Measurements from ENCODE around the gene ITPR1.
"Not testable (repeated sequence)": the region's sequence is repeated elsewhere in the genome, so short reads cannot be mapped to it uniquely, and the experiment has no call there.

The ITPR1 gene

DNA sequence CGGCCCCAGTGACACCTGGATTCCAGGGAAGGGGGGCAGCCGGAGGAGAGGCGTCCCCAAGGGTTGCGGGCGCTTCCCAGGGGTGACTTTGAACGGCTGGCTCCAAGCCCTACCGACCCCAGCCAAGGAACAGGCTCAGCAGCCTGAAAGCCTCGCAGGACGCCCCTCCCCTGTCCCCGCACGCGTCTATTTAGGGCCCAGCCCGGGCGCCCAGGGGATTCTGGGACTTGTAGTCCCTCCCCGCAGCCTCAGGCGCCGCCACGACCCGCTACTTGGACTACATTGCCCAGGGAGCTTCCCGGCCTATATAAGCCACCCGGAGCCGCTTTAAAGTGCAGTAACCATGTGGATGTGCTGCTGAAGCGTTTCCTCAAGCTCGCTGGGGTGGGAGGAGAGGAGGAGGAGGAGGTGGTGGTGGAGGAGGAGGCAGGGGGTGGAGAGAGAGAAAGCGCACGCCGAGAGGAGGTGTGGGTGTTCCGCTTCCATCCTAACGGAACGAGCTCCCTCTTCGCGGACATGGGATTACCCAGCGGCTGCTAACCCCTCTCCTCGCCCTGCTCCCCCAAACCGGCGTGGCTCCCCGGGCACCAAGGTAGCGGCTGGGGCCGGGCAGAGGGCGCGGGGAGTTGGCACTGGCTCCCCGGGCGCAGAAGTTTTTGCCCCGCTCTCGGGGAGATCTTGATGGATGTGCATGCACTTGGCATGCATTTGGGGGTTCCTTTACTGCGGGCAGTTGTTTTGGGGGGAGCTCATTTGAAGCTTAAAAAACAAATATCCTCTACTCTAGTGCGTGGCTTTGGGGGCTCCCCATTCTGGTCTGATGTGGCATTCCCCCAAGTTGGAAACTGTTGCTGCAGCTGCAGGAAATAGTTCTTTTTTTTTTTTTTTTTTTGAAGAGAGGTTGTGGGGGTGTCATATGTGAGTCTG lies at the start of gene ITPR1:
TSS of gene ITPR1 (plus strand) at position 335 of the 927 bp plus-strand sequence. CDS start 23,144 bp downstream, outside the sequence.
- peak; percentile 96 for DNase-seq

DNA sequence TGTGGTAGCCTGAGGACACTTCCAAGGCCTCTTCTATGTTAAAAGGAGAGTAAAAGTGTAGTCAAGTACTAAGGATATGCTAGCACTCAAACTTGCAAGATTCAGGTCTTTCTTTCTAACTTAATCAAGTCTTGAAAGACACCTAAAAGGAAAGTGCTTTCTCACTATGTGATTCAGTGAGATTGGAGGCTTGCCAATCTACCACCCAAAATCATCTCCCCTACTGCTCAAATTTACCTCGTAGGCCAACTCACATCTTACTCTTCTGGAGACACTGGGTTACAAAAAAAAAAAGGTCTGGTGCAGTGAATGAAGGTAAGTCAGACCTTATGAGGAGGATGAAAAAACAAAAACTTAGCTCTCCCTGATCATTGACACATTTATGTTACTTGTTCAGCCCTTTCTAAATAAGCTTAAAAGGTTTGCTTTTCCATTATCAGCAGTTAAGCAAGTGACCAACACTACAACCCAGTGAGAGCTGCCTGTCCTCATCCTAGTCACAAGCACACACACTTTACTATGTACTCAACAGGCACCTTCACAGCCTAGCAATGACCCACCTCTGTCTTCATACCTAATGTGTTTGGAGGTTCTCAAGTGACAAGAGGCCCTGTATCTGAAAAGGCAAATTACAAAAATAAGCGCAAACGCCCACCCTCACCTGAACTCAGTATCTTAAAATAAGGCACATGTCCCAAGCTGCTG lies 45.7 kb upstream of the ITPR1 start:
- no peak for DNase-seq

DNA sequence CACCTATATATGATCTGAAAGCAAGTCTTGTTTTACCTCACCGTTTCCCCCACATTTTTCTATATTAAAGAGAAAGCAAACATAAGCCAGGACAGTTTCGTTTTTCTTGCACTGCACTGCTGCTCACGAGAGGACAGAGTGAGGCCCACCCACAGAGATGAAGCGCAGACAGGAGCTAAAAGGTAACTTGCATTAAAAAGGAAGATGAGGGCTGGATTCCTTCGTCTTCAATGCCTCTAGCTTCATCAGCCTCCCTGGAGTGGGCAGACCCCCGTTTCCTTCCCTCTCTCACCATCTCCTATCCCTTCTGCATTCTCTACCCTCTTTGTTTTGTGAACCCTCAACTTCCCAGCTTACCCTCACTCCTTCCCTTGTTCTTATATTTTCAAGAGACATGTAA lies 45.0 kb upstream of the ITPR1 start:
- DNase-seq, result no peak

DNA sequence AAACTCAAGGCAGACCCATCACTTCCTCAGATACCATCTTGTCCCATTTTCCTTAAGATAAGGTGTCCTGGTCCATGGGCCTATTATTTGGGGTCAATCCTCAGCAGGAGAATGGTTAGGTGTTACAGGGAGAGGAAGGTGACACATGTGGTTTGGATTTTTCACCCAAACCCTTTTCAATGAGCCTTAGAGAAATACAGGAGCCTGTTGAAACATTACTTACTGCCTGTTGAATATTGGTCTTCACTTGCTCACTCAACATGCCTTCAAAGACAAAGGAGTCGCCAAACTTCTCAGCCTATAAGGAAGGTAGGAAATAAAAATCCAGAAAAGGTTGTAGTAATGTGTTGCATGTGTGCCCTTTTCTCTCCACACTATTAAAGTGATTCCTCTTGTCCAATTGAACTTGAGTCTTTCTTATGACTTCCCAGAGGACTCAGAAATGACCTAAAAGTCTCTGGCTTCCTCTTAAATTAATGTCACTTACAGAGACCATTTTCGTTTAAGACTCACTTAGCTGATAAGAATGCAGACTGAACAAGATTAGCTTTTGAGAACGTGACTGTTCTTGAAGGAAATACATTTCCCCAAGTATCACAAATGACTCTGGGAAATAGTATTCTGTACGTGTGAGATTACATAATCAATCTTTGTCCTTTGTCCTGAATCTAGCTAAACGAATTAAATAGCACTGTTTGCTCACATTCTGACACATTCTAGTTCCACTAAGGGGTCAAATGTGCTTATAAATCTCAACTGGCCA lies 43.9 kb upstream of the ITPR1 start:
- no peak for DNase-seq

DNA sequence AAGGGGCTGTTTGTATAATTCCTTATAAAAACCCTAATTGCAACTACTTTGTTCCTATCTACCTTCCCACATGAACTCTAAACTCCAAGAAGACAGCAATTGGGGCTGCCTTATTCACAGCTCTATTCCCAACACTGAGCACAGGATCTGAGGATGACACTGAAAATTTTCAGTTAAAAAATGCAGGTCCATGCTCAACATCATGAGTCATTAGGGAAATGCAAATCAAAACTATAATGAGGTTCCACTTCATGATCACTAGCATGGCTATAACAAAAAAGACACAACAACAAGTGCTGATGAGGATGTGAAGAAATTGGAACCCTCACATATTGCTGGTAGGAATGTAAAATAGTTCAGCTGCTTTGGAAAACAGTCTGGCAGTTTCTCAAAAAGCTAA lies 39.0 kb upstream of the ITPR1 start:
- DNase-seq, result no peak

DNA sequence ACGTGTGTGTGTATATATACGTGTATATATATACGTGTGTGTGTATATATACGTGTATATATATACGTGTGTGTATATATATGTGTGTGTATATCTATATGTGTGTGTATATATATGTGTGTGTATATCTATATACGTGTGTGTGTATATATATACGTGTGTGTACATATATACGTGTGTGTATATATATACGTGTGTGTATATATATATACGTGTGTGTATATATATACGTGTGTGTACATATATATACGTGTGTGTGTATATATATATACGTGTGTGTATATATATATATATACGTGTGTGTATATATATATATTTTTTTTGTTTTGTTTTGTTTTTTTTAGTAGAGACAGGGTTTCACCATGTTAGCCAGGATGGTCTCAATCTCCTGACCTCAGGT lies 36.4 kb upstream of the ITPR1 start:
- DNase-seq, result not testable (repeated sequence)

DNA sequence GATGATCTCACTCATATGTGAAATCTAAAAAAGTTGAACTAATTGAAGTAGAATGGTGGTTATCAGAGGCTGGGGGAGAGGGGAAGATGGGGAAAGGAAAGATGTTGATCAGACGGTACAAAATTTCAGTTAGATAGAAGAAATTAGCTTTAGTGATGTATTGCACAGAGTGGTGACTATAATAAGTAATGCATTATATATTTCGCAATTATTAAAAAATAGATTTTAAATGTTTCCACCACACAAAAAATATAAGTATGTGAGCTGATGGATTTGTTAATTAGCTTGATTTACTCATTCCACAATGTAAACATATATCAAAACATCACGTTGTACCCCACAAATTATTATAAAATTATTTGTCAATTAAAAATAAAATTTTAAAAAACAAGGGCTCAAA lies 34.2 kb upstream of the ITPR1 start:
- no peak for DNase-seq

DNA sequence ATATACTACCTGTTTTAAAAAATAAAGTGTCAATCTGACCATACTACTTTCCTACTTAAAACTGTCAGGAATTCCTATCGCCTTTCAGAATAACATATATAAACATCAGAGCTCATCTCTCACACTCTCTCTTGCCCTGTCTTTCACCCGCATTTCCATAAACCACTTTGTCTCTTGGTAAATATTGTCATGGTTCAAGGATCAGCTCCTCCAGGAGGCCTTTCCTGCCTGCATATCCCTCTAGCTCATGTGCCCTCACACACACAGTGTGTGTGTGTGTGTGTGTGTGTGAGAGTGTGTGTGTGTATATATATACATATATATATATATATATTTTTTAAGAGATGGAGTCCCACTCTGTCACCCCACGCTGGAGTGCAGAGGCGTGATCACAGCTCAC lies 32.8 kb upstream of the ITPR1 start:
- no peak for DNase-seq

DNA sequence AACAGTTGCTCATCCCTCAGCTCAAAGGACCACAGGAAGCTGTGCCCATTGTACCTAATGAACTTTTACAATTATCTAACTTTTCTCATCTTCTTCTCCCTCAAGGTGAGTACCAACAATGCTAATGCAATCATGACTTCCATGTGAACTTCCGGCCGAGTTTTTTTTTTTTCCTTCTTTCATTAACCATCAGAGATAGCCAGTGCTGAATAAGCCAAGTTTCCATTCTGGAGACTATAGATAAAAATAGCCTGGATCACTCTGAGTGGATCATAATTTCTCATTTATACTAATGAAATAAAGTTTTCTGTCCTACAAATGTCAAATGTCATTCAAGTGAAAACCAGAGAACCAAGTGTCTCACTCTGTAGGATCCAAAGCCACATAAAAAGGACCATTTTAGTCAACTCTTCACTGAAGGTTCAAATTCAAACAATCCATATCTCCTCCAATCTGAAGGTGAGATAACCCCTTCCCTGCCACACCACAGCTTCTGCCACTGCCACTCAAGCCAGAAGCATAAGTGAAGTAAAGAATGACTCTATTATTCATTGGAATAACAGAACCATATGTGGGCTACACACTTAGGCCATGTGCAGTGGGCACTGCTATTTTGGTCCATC lies 31.6 kb upstream of the ITPR1 start:
- DNase-seq, result no peak

DNA sequence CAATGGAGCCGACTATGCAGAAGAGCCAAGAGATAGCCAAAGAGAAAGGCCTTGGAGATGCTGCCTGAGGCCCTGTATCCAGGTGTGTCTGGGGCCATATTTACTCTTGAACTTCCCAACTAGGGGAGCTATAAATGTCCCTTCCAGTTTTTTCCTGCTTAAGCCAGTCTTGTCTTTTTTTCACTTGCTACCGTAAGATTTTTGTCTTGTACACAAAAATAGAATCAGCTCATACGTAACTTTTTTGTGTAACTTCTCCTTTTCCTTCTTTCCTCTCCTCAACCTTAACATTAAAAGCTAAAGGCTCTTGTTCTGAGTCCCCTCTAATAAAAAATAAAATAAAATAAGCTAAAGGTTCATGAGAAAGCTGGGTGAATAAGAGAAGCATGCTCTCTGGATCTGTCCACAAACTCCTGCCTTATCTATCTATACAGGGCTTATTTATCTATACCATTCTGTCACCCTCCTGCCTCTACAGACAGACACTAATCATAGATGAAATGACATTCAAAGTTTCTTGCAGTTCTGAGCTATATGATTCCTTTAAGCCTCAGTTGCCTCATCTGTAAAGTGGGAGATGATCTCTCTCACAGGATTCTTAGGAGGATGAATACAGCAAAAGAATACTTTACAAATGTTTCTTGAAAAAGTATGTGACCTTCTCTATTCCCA lies 30.6 kb upstream of the ITPR1 start:
- no peak for DNase-seq

DNA sequence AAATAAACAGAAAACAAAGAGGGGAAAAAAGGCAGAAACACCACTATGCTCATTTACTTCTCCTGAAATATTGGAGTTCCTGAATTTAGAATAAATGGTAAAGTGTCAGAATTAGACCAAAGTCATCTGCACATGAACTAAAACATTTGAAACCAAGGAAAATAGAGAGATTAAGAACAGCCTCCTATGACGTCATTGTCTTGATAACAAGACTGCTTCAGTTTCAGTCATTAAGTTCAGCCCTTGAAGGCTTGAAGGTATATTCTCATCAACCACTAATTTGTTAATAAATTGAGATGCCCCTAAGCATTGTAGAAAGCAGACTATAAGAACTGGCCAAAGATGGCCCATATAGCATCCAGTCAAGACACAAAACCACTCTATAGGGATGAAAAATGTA lies 28.6 kb upstream of the ITPR1 start:
- no peak for DNase-seq

DNA sequence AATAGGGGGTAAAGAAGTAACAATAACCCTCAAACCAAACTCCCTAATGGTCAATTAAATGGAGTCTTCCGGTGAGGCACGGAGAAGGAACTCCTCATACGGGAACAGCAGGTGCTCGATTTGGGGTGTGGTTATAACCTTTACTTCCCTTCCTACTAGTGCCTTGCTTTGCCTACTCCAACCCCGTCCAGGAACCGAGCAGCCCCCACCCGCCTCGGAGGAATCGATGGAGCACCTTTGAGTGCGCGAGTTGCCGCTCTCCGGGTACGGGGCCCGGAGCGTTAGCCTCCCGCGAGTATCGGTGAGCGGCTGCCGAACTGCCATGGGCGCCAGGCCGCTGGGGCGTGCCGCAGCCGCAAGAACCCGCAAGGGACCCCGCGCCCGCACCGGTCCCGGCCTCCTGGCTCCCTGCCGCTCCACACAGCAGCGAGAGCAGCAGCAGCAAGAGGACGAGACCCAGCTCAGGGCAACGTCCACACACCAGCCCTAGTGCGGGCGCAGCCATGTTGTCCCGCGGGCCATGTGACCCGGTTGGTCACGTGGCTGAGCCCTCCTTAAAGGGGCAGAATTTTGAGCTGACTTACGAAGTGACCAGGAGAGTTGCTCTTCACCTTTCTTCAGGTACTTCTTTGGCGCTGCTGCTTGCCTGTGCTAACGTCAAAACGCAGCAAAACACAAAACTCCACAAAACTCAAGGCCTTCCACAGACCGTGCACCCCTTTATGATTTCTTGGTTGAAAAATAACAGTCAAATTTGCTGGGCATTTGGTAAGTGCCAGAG lies 26.2 kb upstream of the ITPR1 start, which contains the start of gene SUMF1:
TSS of gene SUMF1 (minus strand) at position 529 of the 781 bp plus-strand sequence. CDS start at position 505, 24 bp downstream.
- peak; percentile 73 for DNase-seq

DNA sequence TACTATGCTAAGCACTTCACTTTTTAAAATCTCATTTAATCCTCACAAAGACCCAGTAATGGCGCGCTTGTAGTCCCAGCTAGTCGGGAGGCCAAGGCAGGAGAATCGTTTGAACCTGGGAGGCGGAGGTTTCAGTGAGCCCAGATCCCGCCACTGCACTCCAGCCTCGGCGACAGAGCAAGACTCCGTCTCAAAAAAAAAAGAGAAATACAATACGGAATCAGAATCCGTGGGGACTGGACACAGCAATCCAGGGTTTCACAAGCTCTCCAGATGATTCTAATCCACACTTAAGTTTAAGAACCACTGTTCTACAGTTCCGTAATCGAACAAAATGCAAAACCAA lies 25.7 kb upstream of the ITPR1 start:
- DNase-seq, result no peak

DNA sequence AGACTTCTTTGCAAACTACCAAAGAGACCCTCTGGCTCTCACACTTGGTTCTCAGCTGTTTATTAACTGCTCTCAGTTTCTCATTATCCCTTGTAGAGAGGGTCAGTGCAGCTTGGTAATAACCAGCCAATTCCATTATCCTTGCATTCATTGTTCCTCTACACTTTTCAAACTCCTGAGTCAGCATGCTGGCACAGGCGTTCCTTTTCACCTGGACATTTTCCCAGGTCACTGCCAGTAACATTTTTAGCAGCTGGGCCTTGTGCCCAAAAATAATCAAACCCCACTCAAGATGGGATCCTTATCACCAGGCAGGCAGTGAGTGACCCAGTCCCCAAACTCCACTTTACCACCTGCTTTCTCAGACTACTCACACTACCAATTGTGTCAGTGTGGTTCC lies 21.2 kb upstream of the ITPR1 start:
- no peak for DNase-seq

DNA sequence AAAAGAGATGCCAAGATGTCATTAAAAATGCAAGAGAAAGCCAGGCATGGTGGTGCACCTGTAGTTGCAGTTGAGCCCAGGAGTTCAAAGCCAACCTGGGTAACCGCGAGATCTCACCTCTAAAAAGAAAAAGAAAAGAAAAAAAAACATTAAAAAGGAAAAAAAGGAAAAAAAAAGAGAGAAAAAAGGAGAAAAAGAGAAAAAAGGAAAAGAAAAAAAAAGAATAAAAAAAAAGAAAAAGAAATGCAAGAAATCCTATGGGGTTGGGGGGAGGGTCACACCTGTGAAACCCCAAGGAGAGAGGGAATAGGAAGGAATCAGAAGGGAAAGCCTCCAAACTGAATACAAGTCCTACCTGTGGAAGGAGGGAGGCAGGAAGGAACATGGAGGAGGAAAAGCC lies 20.8 kb upstream of the ITPR1 start:
- no peak for DNase-seq

DNA sequence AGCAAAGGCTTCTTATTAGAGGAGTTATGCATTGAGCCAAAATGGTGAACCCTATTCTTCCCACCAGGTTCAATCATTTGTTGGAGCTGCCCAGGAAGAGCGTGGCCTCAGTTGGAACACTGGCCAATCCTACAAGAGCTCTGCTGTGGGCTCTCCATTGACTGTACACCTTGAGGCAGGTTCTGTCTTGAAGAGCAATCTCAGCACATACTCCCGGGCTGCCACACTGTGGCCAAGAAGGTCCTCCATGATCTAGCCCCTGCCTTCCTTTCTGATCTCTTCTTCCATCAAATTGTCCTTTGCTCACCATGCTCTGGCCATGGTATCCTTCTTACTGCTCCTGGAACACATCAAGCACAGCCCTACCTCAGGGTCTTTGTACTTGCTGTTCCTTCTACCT lies 20.4 kb upstream of the ITPR1 start:
- DNase-seq, result no peak

DNA sequence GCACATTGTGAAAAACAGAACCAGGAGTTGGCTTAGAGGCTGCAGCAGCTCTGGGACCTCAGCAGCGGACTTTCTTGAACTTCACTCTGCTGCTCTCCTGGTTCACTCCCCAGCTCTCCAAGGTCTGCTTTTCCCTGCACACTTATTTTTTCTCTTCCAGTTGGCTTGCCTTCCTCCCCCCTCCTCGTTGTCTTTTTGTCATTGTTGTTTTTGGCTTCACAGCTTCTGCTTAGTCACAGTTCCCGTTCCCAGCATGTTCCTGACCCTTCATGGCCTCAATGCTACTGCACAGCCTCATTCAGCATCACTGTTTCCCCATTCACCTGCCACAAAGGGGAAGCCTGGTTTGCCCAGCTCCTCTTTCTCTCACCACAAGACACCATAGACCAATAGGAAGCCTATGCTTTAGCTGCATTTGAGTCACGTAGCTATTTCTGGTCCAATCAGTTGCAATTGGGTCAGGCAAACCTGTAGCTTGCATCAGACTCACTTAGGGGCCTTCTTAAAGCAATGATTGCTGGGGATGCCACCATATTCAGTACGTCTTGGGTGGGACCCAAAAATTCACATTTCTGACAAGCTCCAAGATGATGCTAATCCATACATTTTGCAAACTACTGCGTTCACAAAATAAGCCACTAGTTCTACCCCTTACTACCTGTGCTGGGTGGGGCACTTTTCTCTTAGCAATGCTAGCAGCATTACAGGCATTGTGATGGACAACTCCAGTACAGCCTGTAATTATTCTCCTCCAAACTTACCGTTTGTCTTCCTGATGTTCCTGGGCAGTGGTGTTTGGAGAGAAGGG lies 18.3 kb upstream of the ITPR1 start:
- no peak for DNase-seq

DNA sequence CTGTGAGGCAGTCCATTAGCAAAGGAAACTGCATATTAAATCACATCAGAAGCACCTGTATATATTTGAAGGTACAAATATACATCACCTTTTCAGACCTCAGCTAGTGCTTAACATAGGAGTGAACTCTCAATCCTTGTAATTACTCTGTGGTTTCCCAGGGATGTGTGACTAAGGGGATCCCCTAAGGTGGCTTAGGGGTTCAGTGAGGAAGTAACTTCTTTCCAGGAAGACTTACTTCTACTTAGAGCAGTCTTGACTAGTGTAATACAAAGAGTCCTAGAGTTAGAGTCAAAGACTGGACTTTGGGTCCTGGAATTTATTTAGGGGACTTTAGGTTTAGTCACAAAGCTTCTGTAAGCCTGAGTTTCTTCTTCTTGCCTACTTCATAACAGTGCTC lies 17.3 kb upstream of the ITPR1 start:
- DNase-seq, result no peak

DNA sequence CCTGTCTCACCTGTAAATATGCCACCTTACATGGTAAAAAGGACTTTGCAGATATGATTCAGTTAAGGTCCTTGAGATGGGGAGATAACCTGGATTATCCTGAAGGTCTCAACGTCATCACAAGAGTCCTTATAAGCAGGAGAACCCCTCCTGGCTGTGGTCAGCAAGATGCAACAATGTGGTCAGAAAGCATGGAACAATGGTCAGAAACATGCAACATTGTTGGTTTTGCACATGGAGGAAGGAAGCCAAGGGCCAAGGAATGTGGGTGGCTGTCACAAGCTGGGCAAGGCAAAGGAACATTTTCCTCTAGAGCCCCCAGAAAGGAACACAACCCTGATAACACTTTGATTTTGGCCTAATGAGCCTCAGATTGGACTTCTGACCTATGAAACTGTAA lies 16.7 kb upstream of the ITPR1 start:
- no peak for DNase-seq

DNA sequence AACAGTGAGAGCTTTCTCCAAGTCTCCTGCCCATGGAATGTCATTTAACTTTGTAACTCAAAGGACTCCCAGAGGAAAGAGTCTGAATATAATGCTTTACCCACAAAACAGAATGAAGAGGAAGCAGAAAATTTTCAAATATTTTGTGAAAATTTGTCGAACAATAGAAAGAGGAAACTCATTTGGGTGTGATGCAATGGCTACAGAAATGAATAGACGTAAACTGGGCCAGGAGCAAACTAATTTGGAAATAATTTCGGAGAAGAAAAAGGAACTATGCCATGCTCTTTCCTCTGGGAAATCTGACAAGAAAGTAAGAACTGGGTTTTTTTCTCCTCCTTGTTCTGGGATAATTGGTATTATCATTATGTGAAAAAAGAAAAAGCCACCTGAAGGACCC lies 14.9 kb upstream of the ITPR1 start:
- DNase-seq, result no peak

DNA sequence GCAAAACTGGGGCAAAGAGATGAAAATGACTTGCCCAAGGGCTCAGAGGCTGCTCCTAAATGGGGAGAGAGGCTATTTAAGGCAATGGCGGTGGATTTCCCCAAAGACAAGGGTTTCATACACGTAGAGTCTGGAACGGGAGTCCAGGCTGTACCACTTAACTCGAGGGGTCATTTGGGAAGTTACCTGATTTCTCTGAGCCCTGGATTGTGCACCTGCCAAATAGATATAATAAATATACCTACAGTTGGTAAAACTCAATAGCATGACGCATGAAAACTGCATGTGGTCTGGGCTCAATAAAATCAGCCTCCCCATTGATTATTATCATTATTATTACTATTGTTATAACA lies 1.3 kb upstream of the ITPR1 start:
- no peak for DNase-seq

Data from NCI-H226 (cell line).